Measurements from ENCODE around the gene AK9.

DNA sequence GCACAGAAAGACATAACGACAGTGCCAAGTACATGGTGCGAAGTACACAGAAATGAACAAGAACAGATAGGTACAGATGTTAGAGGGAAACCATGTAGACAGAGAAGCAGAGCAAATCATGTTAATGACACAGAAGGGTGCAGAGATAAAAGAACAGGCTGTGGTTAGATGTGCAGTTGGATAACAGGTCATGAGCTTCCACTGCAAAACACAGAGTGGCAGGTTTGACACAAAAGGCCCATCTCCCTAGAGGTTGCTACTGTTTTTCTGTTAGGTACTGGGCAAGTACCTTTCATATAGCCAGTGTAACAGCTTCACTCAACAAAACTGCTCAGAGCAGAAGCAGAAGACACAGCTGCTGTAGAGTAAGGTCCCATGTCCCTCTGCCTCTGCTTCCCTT lies 84.6 kb downstream of the AK9 start:
- TF ChIP-seq EZH2phosphoT487 (IDR thresholded peaks at IDR 0.05): no peak
- TF ChIP-seq, protein P1, sequence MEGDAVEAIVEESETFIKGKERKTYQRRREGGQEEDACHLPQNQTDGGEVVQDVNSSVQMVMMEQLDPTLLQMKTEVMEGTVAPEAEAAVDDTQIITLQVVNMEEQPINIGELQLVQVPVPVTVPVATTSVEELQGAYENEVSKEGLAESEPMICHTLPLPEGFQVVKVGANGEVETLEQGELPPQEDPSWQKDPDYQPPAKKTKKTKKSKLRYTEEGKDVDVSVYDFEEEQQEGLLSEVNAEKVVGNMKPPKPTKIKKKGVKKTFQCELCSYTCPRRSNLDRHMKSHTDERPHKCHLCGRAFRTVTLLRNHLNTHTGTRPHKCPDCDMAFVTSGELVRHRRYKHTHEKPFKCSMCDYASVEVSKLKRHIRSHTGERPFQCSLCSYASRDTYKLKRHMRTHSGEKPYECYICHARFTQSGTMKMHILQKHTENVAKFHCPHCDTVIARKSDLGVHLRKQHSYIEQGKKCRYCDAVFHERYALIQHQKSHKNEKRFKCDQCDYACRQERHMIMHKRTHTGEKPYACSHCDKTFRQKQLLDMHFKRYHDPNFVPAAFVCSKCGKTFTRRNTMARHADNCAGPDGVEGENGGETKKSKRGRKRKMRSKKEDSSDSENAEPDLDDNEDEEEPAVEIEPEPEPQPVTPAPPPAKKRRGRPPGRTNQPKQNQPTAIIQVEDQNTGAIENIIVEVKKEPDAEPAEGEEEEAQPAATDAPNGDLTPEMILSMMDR (IDR thresholded peaks at IDR 0.05): no peak

Measured in neural progenitor cell (in vitro differentiated cells).